PC-3 (cell line): ENCODE data around the gene ERCC2. TPM values are rescaled to one million over a fixed set of nuclear protein-coding genes. Genes with fewer than 3 reads are reported as not detected.

Source experiments
- ATAC-seq: fragments of 200-7000 bp; cut with Tn5 transposase; 2 replicates; pipeline ENCODE4 v1.9.1; 2020; ENCODE audit warnings: mild to moderate bottlenecking, moderate library complexity
- BruUV-seq: library from RNA; stranded (reverse); fragments of 400-500 nt; replicated peaks from 2 replicates; lab custom pipeline; 2021; lab: Mats Ljungman, UMichigan
- CTCF ChIA-PET: fragments of 300-600 bp; sonication (Branson Sonifier 250); formaldehyde crosslinking; loops from one replicate; lab custom pipeline; 2022; ENCODE audit warnings: antibody characterized with exemption; lab: Charles Lee
- POLR2A ChIA-PET: fragments of 300-600 bp; sonication (Branson Sonifier 250); formaldehyde crosslinking; loops from one replicate; lab custom pipeline; 2022; ENCODE audit warnings: antibody characterized with exemption; ENCODE audit not compliant: unreplicated experiment; lab: Charles Lee
- DNase-seq: peaks from one replicate; pipeline ENCODE4 v3.0.0-alpha.2; 2015
- H2AFZ ChIP-seq: fragments of 300-600 bp; sonication (generic); 2 replicates; pipeline ENCODE4 v1.6.0; 2016; ENCODE audit warnings: antibody characterized with exemption, low read length
- H3F3A ChIP-seq: fragments of 300-600 bp; sonication (generic); one replicate; pipeline ENCODE4 v1.6.0; 2017; ENCODE audit warnings: antibody characterized with exemption, low read length, control low read depth, mild to moderate bottlenecking; ENCODE audit not compliant: unreplicated experiment
- H3K27ac ChIP-seq: fragments of 300-600 bp; sonication (generic); 2 replicates; pipeline ENCODE4 v1.5.1; 2016; ENCODE audit warnings: mild to moderate bottlenecking, low read length
- H3K27me3 ChIP-seq: fragments of 300-600 bp; sonication (generic); 2 replicates; pipeline ENCODE4 v1.6.1; 2016; ENCODE audit warnings: low read length, mixed read lengths
- H3K36me3 ChIP-seq: fragments of 300-600 bp; sonication (generic); 2 replicates; pipeline ENCODE4 v1.6.1; 2016; ENCODE audit warnings: low read depth, mixed run types, low read length, mixed read lengths
- H3K4me1 ChIP-seq: fragments of 300-600 bp; sonication (generic); 2 replicates; pipeline ENCODE4 v1.5.1; 2016; ENCODE audit warnings: low read length; ENCODE audit not compliant: insufficient read depth
- H3K4me2 ChIP-seq: fragments of 300-600 bp; sonication (generic); 2 replicates; pipeline ENCODE4 v1.6.0; 2016; ENCODE audit warnings: low read length
- H3K4me3 ChIP-seq: fragments of 300-600 bp; sonication (generic); 2 replicates; pipeline ENCODE4 v1.5.1; 2016; ENCODE audit warnings: mild to moderate bottlenecking, low read length, mixed read lengths
- H3K79me2 ChIP-seq: fragments of 300-600 bp; sonication (generic); 2 replicates; pipeline ENCODE4 v1.6.1; 2017; ENCODE audit warnings: low read length, mixed read lengths
- H3K9ac ChIP-seq: fragments of 300-600 bp; sonication (generic); 2 replicates; pipeline ENCODE4 v1.6.0; 2016; ENCODE audit warnings: mild to moderate bottlenecking, low read length
- H3K9me2 ChIP-seq: fragments of 300-600 bp; sonication (generic); replicated peaks from 2 replicates; pipeline ENCODE4 v1.6.1; 2016; ENCODE audit warnings: mixed run types, low read length, mixed read lengths
- H3K9me3 ChIP-seq: fragments of 300-600 bp; sonication (generic); 2 replicates; pipeline ENCODE4 v1.6.1; 2016; ENCODE audit warnings: low read length, mixed read lengths
- H4K20me1 ChIP-seq: fragments of 300-600 bp; sonication (generic); 2 replicates; pipeline ENCODE4 v1.6.1; 2016; ENCODE audit warnings: low read length, mixed read lengths
- EZH2 ChIP-seq: fragments of 300-600 bp; sonication (generic); IDR thresholded peaks from one replicate; pipeline ENCODE4 v1.6.1; 2017; ENCODE audit warnings: antibody characterized with exemption, mild to moderate bottlenecking, low read length; ENCODE audit not compliant: unreplicated experiment
- EZH2phosphoT487 ChIP-seq: fragments of 300-600 bp; sonication (generic); IDR thresholded peaks from 2 replicates; pipeline ENCODE4 v1.6.1; 2018; ENCODE audit warnings: mild to moderate bottlenecking, antibody characterized with exemption, low read length, borderline replicate concordance
- intact Hi-C: fragments of 100-400 bp; cut with micrococcal nuclease; formaldehyde crosslinking; loops from 2 replicates; pipeline ENCODE4 v1.9.0; 2023
- total RNA-seq: library from RNA; depleted of rRNA; stranded (reverse); fragments of >200 nt; gene quantifications from 2 replicates; pipeline ENCODE4 v1.2.3, GENCODE V29; 2014
- TF ChIP-seq, protein P1 (sequence below): fragments of 300-600 bp; sonication (generic); conservative IDR thresholded peaks from 2 replicates; pipeline ENCODE4 v1.5.1; 2017; ENCODE audit warnings: antibody characterized with exemption, low read depth, mild to moderate bottlenecking, low read length

The ERCC2 gene
- total RNA-seq, 1 experiment from 2014 or later: 48.0 TPM

- H3K27me3 ChIP-seq: no peaks in the 10 kb centered on the region
- no peaks in the 10 kb centered on the region for H3K4me1 ChIP-seq
- no peak overlapping the region for H3K4me2 ChIP-seq
- H3F3A ChIP-seq: no peaks in the 10 kb centered on the region
- TF ChIP-seq, protein P1, sequence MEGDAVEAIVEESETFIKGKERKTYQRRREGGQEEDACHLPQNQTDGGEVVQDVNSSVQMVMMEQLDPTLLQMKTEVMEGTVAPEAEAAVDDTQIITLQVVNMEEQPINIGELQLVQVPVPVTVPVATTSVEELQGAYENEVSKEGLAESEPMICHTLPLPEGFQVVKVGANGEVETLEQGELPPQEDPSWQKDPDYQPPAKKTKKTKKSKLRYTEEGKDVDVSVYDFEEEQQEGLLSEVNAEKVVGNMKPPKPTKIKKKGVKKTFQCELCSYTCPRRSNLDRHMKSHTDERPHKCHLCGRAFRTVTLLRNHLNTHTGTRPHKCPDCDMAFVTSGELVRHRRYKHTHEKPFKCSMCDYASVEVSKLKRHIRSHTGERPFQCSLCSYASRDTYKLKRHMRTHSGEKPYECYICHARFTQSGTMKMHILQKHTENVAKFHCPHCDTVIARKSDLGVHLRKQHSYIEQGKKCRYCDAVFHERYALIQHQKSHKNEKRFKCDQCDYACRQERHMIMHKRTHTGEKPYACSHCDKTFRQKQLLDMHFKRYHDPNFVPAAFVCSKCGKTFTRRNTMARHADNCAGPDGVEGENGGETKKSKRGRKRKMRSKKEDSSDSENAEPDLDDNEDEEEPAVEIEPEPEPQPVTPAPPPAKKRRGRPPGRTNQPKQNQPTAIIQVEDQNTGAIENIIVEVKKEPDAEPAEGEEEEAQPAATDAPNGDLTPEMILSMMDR: no peak
- TF ChIP-seq EZH2: no peak
- no peak for TF ChIP-seq EZH2phosphoT487
- H3K27ac ChIP-seq: no peak overlapping the region
- DNase-seq: no peak
- no TSS peak for BruUV-seq
- H3K36me3 ChIP-seq: no peaks in the 10 kb centered on the region
- H4K20me1 ChIP-seq: no peaks in the 10 kb centered on the region
- no peaks in the 10 kb centered on the region for H3K79me2 ChIP-seq
- intact Hi-C loops: no loop called here
- H3K9me2 ChIP-seq: no peaks in the 10 kb centered on the region
- no peak for ATAC-seq
- ChIA-PET POLR2A (no interaction called here), CTCF (no interaction called here)
- no peaks in the 10 kb centered on the region for H3K9me3 ChIP-seq
- no peak overlapping the region for H3K4me3 ChIP-seq
- H2AFZ ChIP-seq: no peak overlapping the region
- H3K9ac ChIP-seq: no peak overlapping the region
Observed at GRCh38 chr19:45352914-45353796, 17.2 kb downstream of the ERCC2 start.

DNA sequence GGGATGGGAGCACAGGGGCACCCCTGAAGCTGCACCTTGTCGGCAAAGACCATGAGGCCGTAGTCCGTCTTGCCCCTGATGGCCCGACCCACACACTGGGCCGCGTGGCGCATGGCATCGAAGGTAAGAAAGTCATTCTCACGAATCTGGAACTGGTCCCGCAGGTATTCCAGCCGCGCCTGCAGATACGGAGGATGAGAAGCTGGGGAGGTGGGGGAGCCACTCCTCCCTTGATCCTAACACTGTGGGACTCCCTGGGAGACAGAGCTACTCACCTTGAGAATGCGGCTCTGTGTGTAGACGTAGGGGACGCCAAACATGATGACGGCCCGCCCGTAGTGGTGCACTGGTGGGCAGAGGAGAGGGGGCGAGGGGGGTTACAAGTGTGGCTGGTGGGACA lies 17.9 kb downstream of the ERCC2 start:
- H3K9me2 ChIP-seq: no peaks in the 10 kb centered on the region
- POLR2A ChIA-PET: no interaction called here
- CTCF ChIA-PET: no interaction called here
- DNase-seq (no peak), ATAC-seq (no peak)
- H3F3A ChIP-seq: no peaks in the 10 kb centered on the region
- no peak overlapping the region for H3K9ac ChIP-seq
- TF ChIP-seq EZH2phosphoT487: no peak
- H3K4me2 ChIP-seq: no peak overlapping the region
- H3K9me3 ChIP-seq: no peaks in the 10 kb centered on the region
- intact Hi-C loops: no loop called here
- H3K27me3 ChIP-seq: no peaks in the 10 kb centered on the region
- H3K79me2 ChIP-seq: no peaks in the 10 kb centered on the region
- BruUV-seq: no TSS peak
- H4K20me1 ChIP-seq: no peaks in the 10 kb centered on the region
- H3K36me3 ChIP-seq: no peaks in the 10 kb centered on the region
- no peak overlapping the region for H2AFZ ChIP-seq
- H3K27ac ChIP-seq: no peak overlapping the region
- H3K4me3 ChIP-seq: no peak overlapping the region
- no peaks in the 10 kb centered on the region for H3K4me1 ChIP-seq

DNA sequence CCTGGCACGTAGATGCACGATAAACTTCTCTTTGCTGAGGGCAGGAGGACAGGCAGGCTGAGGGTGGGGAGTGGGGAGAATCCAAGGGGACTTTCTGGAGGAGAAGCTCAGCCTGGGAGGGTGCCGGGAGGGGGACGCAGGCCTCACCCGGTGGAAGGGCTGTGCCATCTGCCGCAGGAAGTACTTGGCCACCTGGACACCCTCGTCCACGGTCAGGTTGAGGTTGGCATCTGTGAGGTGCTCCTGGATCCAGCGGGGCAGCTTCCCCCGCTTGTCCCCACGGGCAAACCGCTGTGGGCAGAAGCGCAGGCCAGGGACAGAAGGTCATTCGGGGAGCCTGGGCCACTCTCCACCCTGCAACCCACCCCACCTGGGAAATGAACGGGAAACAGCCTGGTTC lies 18.3 kb downstream of the ERCC2 start:
- DNase-seq: no peak
- H4K20me1 ChIP-seq: no peaks in the 10 kb centered on the region
- no peaks in the 10 kb centered on the region for H3K27me3 ChIP-seq
- no peak overlapping the region for H3K4me2 ChIP-seq
- TF ChIP-seq EZH2phosphoT487 (no peak), EZH2 (no peak)
- TF ChIP-seq, protein P1: no peak
- H2AFZ ChIP-seq: no peak overlapping the region
- no peaks in the 10 kb centered on the region for H3K4me1 ChIP-seq
- H3K9me3 ChIP-seq: no peaks in the 10 kb centered on the region
- H3K9me2 ChIP-seq: no peaks in the 10 kb centered on the region
- H3K4me3 ChIP-seq: no peak overlapping the region
- no TSS peak for BruUV-seq
- H3K9ac ChIP-seq: no peak overlapping the region
- ChIA-PET CTCF (no interaction called here), POLR2A (no interaction called here)
- H3F3A ChIP-seq: no peaks in the 10 kb centered on the region
- no peaks in the 10 kb centered on the region for H3K79me2 ChIP-seq
- no peaks in the 10 kb centered on the region for H3K36me3 ChIP-seq
- intact Hi-C loops: no loop called here
- no peak for ATAC-seq
- H3K27ac ChIP-seq: no peak overlapping the region
